Mesothelial cell of epicardium (in vitro differentiated cells): Measurements from ENCODE around the gene OPCML. TPM values are rescaled to one million over a fixed set of nuclear protein-coding genes. Genes with fewer than 3 reads are reported as not detected.

ENCODE experiments used
- DNase-seq, 2 experiments: peaks; one replicate each; pipeline ENCODE4 v3.0.0; 2021; ENCODE audit warnings: low spot score in 2 of 2; ENCODE audit not compliant: unreplicated experiment in 2 of 2
- H3K27ac Mint-ChIP-seq: 2 replicates; pipeline ENCODE4 v1.8.0; 2021; ENCODE audit warnings: mixed read lengths
- H3K27me3 Mint-ChIP-seq: 2 replicates; pipeline ENCODE4 v1.8.0; 2021; ENCODE audit warnings: low read depth, mixed read lengths
- H3K36me3 Mint-ChIP-seq: 2 replicates; pipeline ENCODE4 v1.8.0; 2021; ENCODE audit warnings: mixed read lengths
- H3K4me1 Mint-ChIP-seq: 2 replicates; pipeline ENCODE4 v1.8.0; 2021; ENCODE audit warnings: mixed read lengths
- H3K4me3 Mint-ChIP-seq: 2 replicates; pipeline ENCODE4 v1.8.0; 2021; ENCODE audit warnings: mild to moderate bottlenecking, moderate library complexity, mixed read lengths
- H3K9me3 Mint-ChIP-seq: 2 replicates; pipeline ENCODE4 v1.8.0; 2021; ENCODE audit warnings: mixed read lengths
- CTCF ChIP-seq: fragments of 200-600 bp; sonication (generic); IDR thresholded peaks from one replicate; pipeline ENCODE4 v1.5.0; 2021; ENCODE audit warnings: antibody characterized with exemption; ENCODE audit not compliant: unreplicated experiment
- total RNA-seq: library from RNA; stranded (reverse); gene quantifications from 3 replicates; pipeline ENCODE4 v1.2.1, GENCODE V29; 2021

The OPCML gene
- total RNA-seq, 1 donor from 2014 or later = 3.0 TPM

DNA sequence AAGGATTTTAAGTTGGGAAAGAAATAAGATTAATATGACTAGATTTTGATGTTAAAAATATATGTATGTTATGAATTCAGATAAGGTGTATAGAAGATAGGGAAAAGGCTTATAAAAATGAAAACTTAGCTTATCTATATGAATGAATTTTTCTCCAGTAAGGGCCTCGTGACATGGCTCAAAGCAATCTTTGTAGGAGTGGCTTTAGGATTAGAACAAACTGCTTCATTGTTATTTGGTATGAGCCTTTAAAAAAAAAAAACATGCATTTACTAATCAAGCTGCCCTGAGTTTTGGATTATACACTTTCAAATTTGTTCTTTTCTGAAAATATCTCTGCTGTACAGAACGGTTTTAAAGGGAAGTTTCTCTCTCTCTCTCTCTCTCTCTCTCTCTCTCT, 905.9 kb downstream of the OPCML start:
- peaks cover 5% of the 10 kb centered on the region for H3K4me1 Mint-ChIP-seq
- H3K9me3 Mint-ChIP-seq = peaks cover 7% of the 10 kb centered on the region
- no peak for TF ChIP-seq CTCF
- DNase-seq = no peak
- no peak overlapping the region for H3K27ac Mint-ChIP-seq
- peaks cover 27% of the 10 kb centered on the region for H3K27me3 Mint-ChIP-seq
- no peak overlapping the region for H3K4me3 Mint-ChIP-seq
- H3K36me3 Mint-ChIP-seq = no peaks in the 10 kb centered on the region

GRCh38 chr11:132623511-132623910, 908.8 kb downstream of the OPCML start:
- no peak for TF ChIP-seq CTCF
- peaks cover 4% of the 10 kb centered on the region for H3K9me3 Mint-ChIP-seq
- no peaks in the 10 kb centered on the region for H3K36me3 Mint-ChIP-seq
- H3K4me1 Mint-ChIP-seq = peaks cover 5% of the 10 kb centered on the region
- H3K27me3 Mint-ChIP-seq = peaks cover 34% of the 10 kb centered on the region
- H3K4me3 Mint-ChIP-seq = no peak overlapping the region
- H3K27ac Mint-ChIP-seq = no peak overlapping the region
- DNase-seq = no peak

- H3K36me3 Mint-ChIP-seq = no peaks in the 10 kb centered on the region
- H3K27ac Mint-ChIP-seq = no peak overlapping the region
- DNase-seq = no peak
- no peak for TF ChIP-seq CTCF
- H3K9me3 Mint-ChIP-seq = peaks cover 4% of the 10 kb centered on the region
- peaks cover 5% of the 10 kb centered on the region for H3K4me1 Mint-ChIP-seq
- no peak overlapping the region for H3K4me3 Mint-ChIP-seq
- H3K27me3 Mint-ChIP-seq = peaks cover 29% of the 10 kb centered on the region
Observed at GRCh38 chr11:132621976-132622580, 910.2 kb downstream of the OPCML start.

DNA sequence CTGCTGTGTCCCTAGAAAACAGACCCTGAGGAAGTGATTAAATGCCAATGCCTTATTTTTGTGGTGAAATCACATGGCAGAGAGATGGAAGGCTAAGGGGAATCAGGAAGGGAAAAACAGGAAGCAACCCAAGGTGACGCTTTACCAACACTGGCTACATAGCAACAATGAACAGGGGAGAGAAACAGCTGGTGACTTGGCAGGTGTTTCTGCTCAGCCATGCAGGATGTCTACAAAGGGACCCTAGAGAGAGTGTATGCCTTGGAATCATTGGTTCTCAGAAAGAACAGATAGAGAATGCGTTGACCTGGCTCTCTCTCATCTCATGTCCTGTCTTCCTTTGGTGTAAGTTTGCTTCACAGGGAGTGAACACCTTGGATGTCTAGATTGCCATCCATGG, 911.9 kb downstream of the OPCML start:
- no peak for TF ChIP-seq CTCF
- Mint-ChIP-seq H3K27ac (no peak overlapping the region), H3K36me3 (no peaks in the 10 kb centered on the region), H3K4me3 (no peak overlapping the region), H3K4me1 (no peaks in the 10 kb centered on the region), H3K27me3 (peaks cover 24% of the 10 kb centered on the region), H3K9me3 (peaks cover 4% of the 10 kb centered on the region)
- DNase-seq = no peak

DNA sequence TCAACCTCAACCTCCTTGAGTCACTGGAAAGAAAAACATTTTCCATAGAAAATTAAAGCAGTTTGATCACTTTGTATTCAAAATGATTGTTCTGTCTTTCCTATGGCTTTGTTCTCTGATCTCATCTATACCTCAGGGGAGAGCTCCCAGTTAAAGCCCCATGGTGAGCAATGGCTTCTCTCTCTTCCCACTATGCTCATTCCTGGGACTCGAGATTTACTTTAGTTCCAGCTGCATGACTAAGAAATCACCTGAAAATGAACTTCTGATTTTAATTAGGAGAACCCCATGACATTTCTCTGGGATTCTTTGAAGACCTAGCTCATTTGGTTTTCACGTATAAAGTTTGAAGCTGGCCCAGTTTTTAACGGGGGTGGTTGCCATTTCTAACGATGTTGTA, 921.5 kb downstream of the OPCML start:
- H3K4me1 Mint-ChIP-seq = peaks cover 11% of the 10 kb centered on the region
- DNase-seq = no peak
- no peak overlapping the region for H3K27ac Mint-ChIP-seq
- peaks cover 3% of the 10 kb centered on the region for H3K27me3 Mint-ChIP-seq
- H3K4me3 Mint-ChIP-seq = no peak overlapping the region
- no peaks in the 10 kb centered on the region for H3K9me3 Mint-ChIP-seq
- TF ChIP-seq CTCF = no peak
- H3K36me3 Mint-ChIP-seq = no peaks in the 10 kb centered on the region

DNA sequence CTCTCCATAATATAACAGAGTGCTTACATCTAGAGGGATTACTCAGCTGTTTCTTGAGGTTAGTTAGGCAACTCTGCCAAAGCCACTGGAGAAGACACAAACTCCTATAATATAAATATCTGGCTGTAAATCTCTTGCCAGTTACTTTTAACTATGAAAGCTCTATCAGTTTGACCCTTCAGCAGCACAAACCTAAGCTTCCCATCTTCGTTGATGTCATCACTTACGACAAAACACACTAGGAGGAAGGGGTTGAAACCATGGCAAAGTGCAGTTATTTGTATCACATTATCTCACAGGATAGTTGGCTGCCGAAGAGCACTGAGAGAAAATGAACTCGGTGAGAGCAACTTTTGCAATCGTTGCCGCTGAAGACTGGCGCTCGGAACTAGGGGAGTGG, 922.1 kb downstream of the OPCML start:
- H3K9me3 Mint-ChIP-seq = no peaks in the 10 kb centered on the region
- no peak overlapping the region for H3K4me3 Mint-ChIP-seq
- no peaks in the 10 kb centered on the region for H3K27me3 Mint-ChIP-seq
- no peaks in the 10 kb centered on the region for H3K36me3 Mint-ChIP-seq
- H3K27ac Mint-ChIP-seq = no peak overlapping the region
- no peak for DNase-seq
- no peak for TF ChIP-seq CTCF
- peaks cover 14% of the 10 kb centered on the region for H3K4me1 Mint-ChIP-seq
